HepG2 (cell line): ENCODE results near the gene ENGASE.
"Not testable (repeated sequence)": the region's sequence is repeated elsewhere in the genome, so short reads cannot be mapped to it uniquely, and the experiment has no call there.

Source experiments
- BRCA1 ChIP-seq: sonication (generic); formaldehyde crosslinking; IDR thresholded peaks from 2 replicates; pipeline ENCODE4 v1.4.0; 2020; ENCODE audit warnings: missing genetic modification reagents
- POLR2A ChIP-seq, 2 experiments: IDR thresholded peaks; 2 replicates each; pipeline ENCODE4 v1.6.1; 2011; ENCODE audit warnings: low read depth in 2 of 2, low read length in 2 of 2, mild to moderate bottlenecking in 1 of 2, moderate library complexity in 1 of 2; ENCODE audit not compliant: insufficient read depth in 1 of 2
- ZBTB2 ChIP-seq: sonication (generic); formaldehyde crosslinking; IDR thresholded peaks from 2 replicates; pipeline ENCODE4 v1.8.0; 2022; ENCODE audit warnings: low read depth, missing genetic modification reagents
- ZBTB33 ChIP-seq: sonication (generic); formaldehyde crosslinking; IDR thresholded peaks from 2 replicates; pipeline ENCODE4 v1.4.0; 2020; ENCODE audit warnings: missing genetic modification reagents

GRCh38 chr17:79030636-79031035, 44.0 kb upstream of the ENGASE start:
- not testable (repeated sequence) for TF ChIP-seq POLR2A (IDR thresholded peaks at IDR 0.05; ENCODE audit: insufficient read depth in 1 of 2, low read depth in 2 of 2, low read length in 2 of 2); BRCA1 (CRISPR knock-in tag); ZBTB2 (CRISPR knock-in tag); ZBTB33
